HepG2 (cell line): ENCODE measurements around the gene TIMM44. TPM values are rescaled to one million over a fixed set of nuclear protein-coding genes. Genes with fewer than 3 reads are reported as not detected.
A peak's percentile ranks its signal among the peaks of the same experiment; 100 is the strongest.

ENCODE experiments used
- GRHL1 ChIP-seq: sonication (generic); formaldehyde crosslinking; conservative IDR thresholded peaks from 2 replicates; pipeline ENCODE4 v1.8.0; 2022; ENCODE audit warnings: missing genetic modification reagents
- IRF2 ChIP-seq: IDR thresholded peaks from 2 replicates; pipeline ENCODE4 v1.6.1; 2018; ENCODE audit warnings: missing genetic modification reagents, missing compliant biosample characterization
- RAD21 ChIP-seq: fragments of 450-650 bp; formaldehyde crosslinking; IDR thresholded peaks from 2 replicates; pipeline ENCODE4 v1.5.0; 2020; ENCODE audit warnings: mild to moderate bottlenecking
- TFAP4 ChIP-seq: sonication (generic); IDR thresholded peaks from 2 replicates; pipeline ENCODE4 v1.6.1; 2016; ENCODE audit warnings: low read depth, borderline replicate concordance
- ZNF713 ChIP-seq: sonication (generic); formaldehyde crosslinking; IDR thresholded peaks from 2 replicates; pipeline ENCODE4 v1.4.0; 2020; ENCODE audit warnings: mild to moderate bottlenecking, missing genetic modification reagents
- ZSCAN5A ChIP-seq: sonication (generic); formaldehyde crosslinking; IDR thresholded peaks from 2 replicates; pipeline ENCODE4 v1.8.0; 2022; ENCODE audit warnings: mild to moderate bottlenecking, missing genetic modification reagents, borderline replicate concordance
- ZSCAN9 ChIP-seq: IDR thresholded peaks from 2 replicates; pipeline ENCODE4 v1.6.1; 2016; ENCODE audit warnings: borderline replicate concordance
- polyA plus RNA-seq, 8 experiments: library from polyadenylated mRNA; depleted of rRNA in 3 of 8; stranded (reverse) in 7 of 8; unstranded in 1 of 8; fragments of >200 nt; fragmentation: Illumina TruSeq in 4 of 8; extraction: Trizol in 4 of 8; gene quantifications; 2 replicates each; pipeline versions ENCODE4 v1.2.1 to v1.2.3, GENCODE V29; 2011 to 2016; ENCODE audit warnings: low read depth in 4 of 8, missing spikeins in 1 of 8, mixed read lengths in 1 of 8; ENCODE audit not compliant: insufficient read depth in 1 of 8
- total RNA-seq, 5 experiments: library from RNA; depleted of rRNA; stranded (reverse); fragments of >200 nt; fragmentation: Illumina TruSeq; extraction: Trizol; gene quantifications; 2 replicates each; pipeline ENCODE4 v1.2.3, GENCODE V29; 2016; ENCODE audit warnings: low read depth in 1 of 5
- TF ChIP-seq, protein P1 (sequence below): sonication (generic); formaldehyde crosslinking; IDR thresholded peaks from 2 replicates; pipeline ENCODE4 v1.5.0; 2020; ENCODE audit warnings: mild to moderate bottlenecking, missing genetic modification reagents, moderate library complexity
- TF ChIP-seq, protein P2 (sequence below): sonication (generic); formaldehyde crosslinking; IDR thresholded peaks from 2 replicates; pipeline ENCODE4 v1.4.0; 2020; ENCODE audit warnings: missing genetic modification reagents

Gene TIMM44
- total and polyA plus RNA-seq, 2 of the 13 experiments (the other 11 are each of a cell fraction or from before 2014, with no cell fraction given): 42.9 to 72.6 TPM

GRCh38 chr19:7970716-7971448, 27.4 kb upstream of the TIMM44 start (continued):
- TF ChIP-seq GRHL1 (CRISPR knock-in tag): no peak
- TF ChIP-seq ZSCAN9 (CRISPR knock-in tag): no peak
- TF ChIP-seq RAD21 (CRISPR knock-in tag): peak; percentile 79
- TF ChIP-seq ZNF713 (CRISPR knock-in tag): no peak
- no peak for TF ChIP-seq TFAP4
- TF ChIP-seq ZSCAN5A: no peak
- TF ChIP-seq IRF2 (CRISPR knock-in tag): no peak
- TF ChIP-seq, protein P1, sequence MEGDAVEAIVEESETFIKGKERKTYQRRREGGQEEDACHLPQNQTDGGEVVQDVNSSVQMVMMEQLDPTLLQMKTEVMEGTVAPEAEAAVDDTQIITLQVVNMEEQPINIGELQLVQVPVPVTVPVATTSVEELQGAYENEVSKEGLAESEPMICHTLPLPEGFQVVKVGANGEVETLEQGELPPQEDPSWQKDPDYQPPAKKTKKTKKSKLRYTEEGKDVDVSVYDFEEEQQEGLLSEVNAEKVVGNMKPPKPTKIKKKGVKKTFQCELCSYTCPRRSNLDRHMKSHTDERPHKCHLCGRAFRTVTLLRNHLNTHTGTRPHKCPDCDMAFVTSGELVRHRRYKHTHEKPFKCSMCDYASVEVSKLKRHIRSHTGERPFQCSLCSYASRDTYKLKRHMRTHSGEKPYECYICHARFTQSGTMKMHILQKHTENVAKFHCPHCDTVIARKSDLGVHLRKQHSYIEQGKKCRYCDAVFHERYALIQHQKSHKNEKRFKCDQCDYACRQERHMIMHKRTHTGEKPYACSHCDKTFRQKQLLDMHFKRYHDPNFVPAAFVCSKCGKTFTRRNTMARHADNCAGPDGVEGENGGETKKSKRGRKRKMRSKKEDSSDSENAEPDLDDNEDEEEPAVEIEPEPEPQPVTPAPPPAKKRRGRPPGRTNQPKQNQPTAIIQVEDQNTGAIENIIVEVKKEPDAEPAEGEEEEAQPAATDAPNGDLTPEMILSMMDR: peak; percentile 83
- TF ChIP-seq, protein P2, sequence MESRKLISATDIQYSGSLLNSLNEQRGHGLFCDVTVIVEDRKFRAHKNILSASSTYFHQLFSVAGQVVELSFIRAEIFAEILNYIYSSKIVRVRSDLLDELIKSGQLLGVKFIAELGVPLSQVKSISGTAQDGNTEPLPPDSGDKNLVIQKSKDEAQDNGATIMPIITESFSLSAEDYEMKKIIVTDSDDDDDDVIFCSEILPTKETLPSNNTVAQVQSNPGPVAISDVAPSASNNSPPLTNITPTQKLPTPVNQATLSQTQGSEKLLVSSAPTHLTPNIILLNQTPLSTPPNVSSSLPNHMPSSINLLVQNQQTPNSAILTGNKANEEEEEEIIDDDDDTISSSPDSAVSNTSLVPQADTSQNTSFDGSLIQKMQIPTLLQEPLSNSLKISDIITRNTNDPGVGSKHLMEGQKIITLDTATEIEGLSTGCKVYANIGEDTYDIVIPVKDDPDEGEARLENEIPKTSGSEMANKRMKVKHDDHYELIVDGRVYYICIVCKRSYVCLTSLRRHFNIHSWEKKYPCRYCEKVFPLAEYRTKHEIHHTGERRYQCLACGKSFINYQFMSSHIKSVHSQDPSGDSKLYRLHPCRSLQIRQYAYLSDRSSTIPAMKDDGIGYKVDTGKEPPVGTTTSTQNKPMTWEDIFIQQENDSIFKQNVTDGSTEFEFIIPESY (CRISPR knock-in tag): peak; percentile 58; the same call in 1 of the 2 replicates
- TF ChIP-seq, all 625 proteins: peak for 8
